SK-N-SH (cell line): ENCODE results near the gene MCAM. TPM values are rescaled to one million over a fixed set of nuclear protein-coding genes. Genes with fewer than 3 reads are reported as not detected.

Source experiments
- CTCF ChIA-PET: fragments of 300-600, 350-600 bp; formaldehyde crosslinking; extraction: SDS; loops from one replicate; lab custom pipeline; 2021; lab: Yijun Ruan, JAX
- POLR2A ChIA-PET: fragments of 350-600 bp; sonication (Branson Sonifier 250); formaldehyde crosslinking; extraction: SDS; loops from one replicate; lab custom pipeline; 2020; ENCODE audit warnings: antibody characterized with exemption, inconsistent platforms; lab: Yijun Ruan, JAX
- DNase-seq: peaks from one replicate; pipeline ENCODE4 v3.0.0; 2012
- H2AFZ ChIP-seq: fragments of 200-600 bp; sonication (generic); 2 replicates; pipeline ENCODE4 v1.8.1; 2016; ENCODE audit warnings: antibody characterized with exemption, mild to moderate bottlenecking, low read depth
- H3F3A ChIP-seq: fragments of 200-600 bp; sonication (generic); replicated peaks from 2 replicates; pipeline ENCODE3; 2016; ENCODE audit warnings: antibody characterized with exemption, mild to moderate bottlenecking; ENCODE audit not compliant: insufficient read depth
- H3K27ac ChIP-seq, 2 experiments: fragments of 200-500 bp in 1 of 2; fragments of 200-600 bp in 1 of 2; sonication (Bioruptor generic) in 1 of 2; sonication (generic), shearing (Covaris generic) in 1 of 2; 2 replicates each; pipeline versions ENCODE4 v1.5.1 to v1.6.1; 2014 to 2016; ENCODE audit warnings: low read depth in 2 of 2, inconsistent platforms in 1 of 2, low read length in 1 of 2, mild to moderate bottlenecking in 1 of 2, mixed read lengths in 1 of 2
- H3K27me3 ChIP-seq: fragments of 200-600 bp; sonication (generic), shearing (Covaris generic); 2 replicates; pipeline ENCODE4 v1.6.1; 2016; ENCODE audit warnings: mixed run types; ENCODE audit not compliant: insufficient read depth
- H3K36me3 ChIP-seq, 2 experiments: fragments of 200-500 bp in 1 of 2; fragments of 200-600 bp in 1 of 2; sonication (Bioruptor generic) in 1 of 2; sonication (generic) in 1 of 2; replicated peaks in 1 of 2; 2 replicates each; pipeline versions ENCODE3 to v1.5.1; 2014 to 2016; ENCODE audit warnings: low read length in 1 of 2, mild to moderate bottlenecking in 1 of 2; ENCODE audit not compliant: insufficient read depth in 2 of 2, control insufficient read depth in 1 of 2
- H3K4me1 ChIP-seq, 2 experiments: fragments of 200-500 bp in 1 of 2; fragments of 200-600 bp in 1 of 2; sonication (Bioruptor generic) in 1 of 2; sonication (generic), shearing (Covaris generic) in 1 of 2; 2 replicates each; pipeline versions ENCODE4 v1.5.1 to v1.6.1; 2014 to 2016; ENCODE audit warnings: low read depth in 1 of 2, low read length in 1 of 2, mixed run types in 1 of 2; ENCODE audit not compliant: insufficient read depth in 2 of 2, control insufficient read depth in 1 of 2
- H3K4me2 ChIP-seq: fragments of 200-600 bp; sonication (generic), shearing (Covaris generic); 2 replicates; pipeline ENCODE4 v1.6.1; 2017; ENCODE audit warnings: mixed run types
- H3K4me3 ChIP-seq, 2 experiments: fragments of 200-500 bp in 1 of 2; fragments of 200-600 bp in 1 of 2; sonication (Bioruptor generic) in 1 of 2; sonication (generic), shearing (Covaris generic) in 1 of 2; 2 replicates each; pipeline versions ENCODE4 v1.5.1 to v1.8.1; 2014 to 2016; ENCODE audit warnings: low read depth in 2 of 2, inconsistent platforms in 1 of 2, low read length in 1 of 2, mild to moderate bottlenecking in 1 of 2, mixed read lengths in 1 of 2, moderate library complexity in 1 of 2
- H3K79me2 ChIP-seq: fragments of 200-600 bp; sonication (generic); 2 replicates; pipeline ENCODE4 v1.8.1; 2017; ENCODE audit warnings: mild to moderate bottlenecking; ENCODE audit not compliant: insufficient read depth
- H3K9ac ChIP-seq: fragments of 200-600 bp; sonication (generic); 2 replicates; pipeline ENCODE4 v1.6.1; 2017; ENCODE audit warnings: mixed run types
- H3K9me2 ChIP-seq: fragments of 200-600 bp; sonication (generic); 2 replicates; pipeline ENCODE4 v1.6.1; 2017; ENCODE audit warnings: mixed run types
- H3K9me3 ChIP-seq: fragments of 200-600 bp; sonication (generic); 2 replicates; pipeline ENCODE4 v1.6.1; 2017; ENCODE audit warnings: mixed run types, mild to moderate bottlenecking, moderate library complexity
- H4K20me1 ChIP-seq: fragments of 200-600 bp; sonication (generic); 2 replicates; pipeline ENCODE4 v1.6.1; 2017; ENCODE audit warnings: mild to moderate bottlenecking, mixed run types; ENCODE audit not compliant: insufficient read depth
- EP300 ChIP-seq, 2 experiments: IDR thresholded peaks; 2 replicates each; pipeline versions ENCODE4 v1.4.0 to v1.6.1; 2012; ENCODE audit warnings: borderline replicate concordance in 1 of 2, low read depth in 1 of 2, low read length in 1 of 2
- IRF3 ChIP-seq: fragments of 150-350 bp; IDR thresholded peaks from 2 replicates; pipeline ENCODE4 v1.6.1; 2016; ENCODE audit warnings: mild to moderate bottlenecking, low read depth, low read length
- MEF2A ChIP-seq: IDR thresholded peaks from 2 replicates; pipeline ENCODE4 v1.4.0; 2012; ENCODE audit warnings: low read depth, borderline replicate concordance
- POLR2AphosphoS5 ChIP-seq: IDR thresholded peaks from 2 replicates; pipeline ENCODE4 v1.6.1; 2012; ENCODE audit warnings: low read depth, low read length
- TEAD4 ChIP-seq: IDR thresholded peaks from 2 replicates; pipeline ENCODE4 v1.4.0; 2012; ENCODE audit warnings: mild to moderate bottlenecking, borderline replicate concordance; ENCODE audit not compliant: insufficient read depth
- USF2 ChIP-seq: fragments of 150-350 bp; IDR thresholded peaks from 2 replicates; pipeline ENCODE4 v1.6.1; 2017; ENCODE audit warnings: antibody characterized with exemption, low read length, low read depth, borderline replicate concordance
- ZBTB33 ChIP-seq: IDR thresholded peaks from 2 replicates; pipeline ENCODE4 v1.4.0; 2012; ENCODE audit warnings: low read depth, borderline replicate concordance
- WGBS: methylation state at CpG from one replicate; pipeline ENCODE4 v1.1.6; 2017; ENCODE audit warnings: low lambda C conversion rate; 5-methylcytosine and 5-hydroxymethylcytosine counted together
- polyA plus RNA-seq, 3 experiments: library from polyadenylated mRNA; depleted of rRNA; stranded (reverse); fragments of >200 nt; gene quantifications; 2 replicates each; pipeline ENCODE4 v1.2.3, GENCODE V29; 2012
- TF ChIP-seq, protein P1 (sequence below): fragments of 200-600 bp; sonication (generic); IDR thresholded peaks from 2 replicates; pipeline ENCODE4 v1.6.1; 2017; ENCODE audit warnings: antibody characterized with exemption, mild to moderate bottlenecking, moderate library complexity
- TF ChIP-seq, protein P2 (sequence below): IDR thresholded peaks from 2 replicates; pipeline ENCODE4 v1.4.0; 2012; ENCODE audit warnings: low read depth, borderline replicate concordance
- TF ChIP-seq, protein P3 (sequence below): IDR thresholded peaks from 2 replicates; pipeline ENCODE4 v1.6.1; 2012; ENCODE audit warnings: mild to moderate bottlenecking, low read depth, low read length, moderate library complexity

Gene MCAM
- polyA plus RNA-seq, 1 of the 3 experiments (the other 2 are of a cell fraction), result 22.8 TPM

DNA sequence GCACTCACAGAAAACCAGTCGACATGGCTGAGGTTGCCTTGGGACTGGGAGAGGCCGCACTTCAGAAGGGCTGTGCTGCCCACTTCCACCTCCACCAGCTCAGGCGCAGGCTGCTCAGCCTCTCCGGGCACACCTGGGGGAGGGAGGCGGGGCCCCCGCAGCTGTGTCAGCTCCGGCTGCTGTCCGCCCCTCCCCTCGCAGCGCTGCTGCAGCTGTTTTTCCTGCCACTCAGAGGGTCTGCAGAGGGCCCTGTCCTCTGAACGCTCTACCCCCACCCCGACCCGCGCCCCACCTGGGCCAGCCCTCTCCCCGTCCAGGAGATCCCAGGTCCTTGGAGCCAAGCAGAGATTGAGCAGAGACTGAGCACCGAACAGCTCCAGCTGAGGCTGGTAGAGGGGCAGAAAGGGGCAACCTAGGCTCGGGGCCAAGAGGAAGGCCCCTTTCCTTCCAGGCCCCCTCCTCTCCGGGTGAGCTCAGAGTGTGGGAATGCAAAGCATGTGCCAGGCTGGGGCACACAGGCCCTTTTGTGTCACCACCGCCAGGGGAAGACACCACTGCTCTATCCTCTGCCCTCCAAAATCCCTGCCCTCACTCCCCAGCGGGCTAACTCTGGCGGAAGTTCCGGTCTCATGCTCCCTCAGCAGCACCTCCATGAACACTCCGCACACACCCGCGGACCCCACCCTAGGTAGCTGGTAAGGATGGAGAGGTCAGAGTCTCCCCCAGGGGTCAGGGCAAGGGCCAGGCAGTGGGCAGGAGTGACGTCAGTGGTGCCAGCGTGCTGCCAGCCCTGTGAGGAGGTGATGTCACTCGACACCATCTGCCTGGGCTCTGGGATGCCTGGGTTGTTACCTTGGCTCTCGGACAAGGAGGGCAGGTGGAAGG, 1.6 kb downstream of the MCAM start (continued):
- no peak for TF ChIP-seq USF2
- TF ChIP-seq MEF2A, result no peak
- TF ChIP-seq TEAD4, result 0 out of 2 replicates have a peak, but pooled peaks have one; percentile 20
- no peak for TF ChIP-seq ZBTB33

DNA sequence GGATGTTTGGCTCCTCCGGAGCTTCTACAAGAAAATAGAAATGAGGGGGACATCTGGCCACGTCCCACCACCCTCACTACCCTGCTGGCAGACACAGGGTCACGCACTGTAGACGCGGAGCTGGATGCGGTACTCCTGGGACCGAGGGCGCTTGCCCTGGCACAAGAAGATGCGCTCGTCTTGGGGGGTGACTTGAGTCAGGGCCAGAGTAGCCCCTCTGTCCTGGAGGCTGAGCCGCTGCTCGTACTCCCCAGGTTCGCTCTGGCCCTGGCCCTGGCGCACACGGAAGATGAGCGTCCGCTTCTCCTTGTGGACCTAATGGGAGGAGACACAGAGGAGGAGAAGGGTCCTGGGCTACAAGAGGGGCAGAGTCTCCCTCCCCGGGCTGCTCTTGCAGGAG, 2.2 kb downstream of the MCAM start:
- ChIA-PET POLR2A (interaction anchor here (1.6 kb wide), 1 partner anchor 23 kb away, joined by 4 read pairs; no protein-coding TSS in a partner anchor), CTCF (interaction anchor here (0.7 to 4.8 kb wide), 5 partner anchors 9 to 215 kb away, joined by 3 to 22 read pairs (median 12); no protein-coding TSS in a partner anchor)
- DNase-seq, result peak; percentile 20
- Histone ChIP-seq H3K36me3 (no peaks in the 10 kb centered on the region), H3K4me1 (peaks cover 12 to 31% of the 10 kb centered on the region in 2 experiments; a peak in 2 of 4 replicates), H3K9ac (no peak overlapping the region), H3K4me3 (no peak overlapping the region), H3K27me3 (no peaks in the 10 kb centered on the region), H3K9me2 (no peaks in the 10 kb centered on the region), H3K79me2 (no peaks in the 10 kb centered on the region), H3K4me2 (no peak overlapping the region), H4K20me1 (no peaks in the 10 kb centered on the region), H3K27ac (no peak overlapping the region), H2AFZ (no peak overlapping the region), H3K9me3 (no peaks in the 10 kb centered on the region), H3F3A (peaks cover 8% of the 10 kb centered on the region)
- TF ChIP-seq, protein P1, sequence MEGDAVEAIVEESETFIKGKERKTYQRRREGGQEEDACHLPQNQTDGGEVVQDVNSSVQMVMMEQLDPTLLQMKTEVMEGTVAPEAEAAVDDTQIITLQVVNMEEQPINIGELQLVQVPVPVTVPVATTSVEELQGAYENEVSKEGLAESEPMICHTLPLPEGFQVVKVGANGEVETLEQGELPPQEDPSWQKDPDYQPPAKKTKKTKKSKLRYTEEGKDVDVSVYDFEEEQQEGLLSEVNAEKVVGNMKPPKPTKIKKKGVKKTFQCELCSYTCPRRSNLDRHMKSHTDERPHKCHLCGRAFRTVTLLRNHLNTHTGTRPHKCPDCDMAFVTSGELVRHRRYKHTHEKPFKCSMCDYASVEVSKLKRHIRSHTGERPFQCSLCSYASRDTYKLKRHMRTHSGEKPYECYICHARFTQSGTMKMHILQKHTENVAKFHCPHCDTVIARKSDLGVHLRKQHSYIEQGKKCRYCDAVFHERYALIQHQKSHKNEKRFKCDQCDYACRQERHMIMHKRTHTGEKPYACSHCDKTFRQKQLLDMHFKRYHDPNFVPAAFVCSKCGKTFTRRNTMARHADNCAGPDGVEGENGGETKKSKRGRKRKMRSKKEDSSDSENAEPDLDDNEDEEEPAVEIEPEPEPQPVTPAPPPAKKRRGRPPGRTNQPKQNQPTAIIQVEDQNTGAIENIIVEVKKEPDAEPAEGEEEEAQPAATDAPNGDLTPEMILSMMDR, result no peak
- TF ChIP-seq EP300 (IDR thresholded peaks at IDR 0.05; ENCODE audit: borderline replicate concordance in 1 of 2, low read depth in 1 of 2, low read length in 1 of 2) (no peak), IRF3 (no peak), POLR2AphosphoS5 (no peak)
- TF ChIP-seq, protein P2, sequence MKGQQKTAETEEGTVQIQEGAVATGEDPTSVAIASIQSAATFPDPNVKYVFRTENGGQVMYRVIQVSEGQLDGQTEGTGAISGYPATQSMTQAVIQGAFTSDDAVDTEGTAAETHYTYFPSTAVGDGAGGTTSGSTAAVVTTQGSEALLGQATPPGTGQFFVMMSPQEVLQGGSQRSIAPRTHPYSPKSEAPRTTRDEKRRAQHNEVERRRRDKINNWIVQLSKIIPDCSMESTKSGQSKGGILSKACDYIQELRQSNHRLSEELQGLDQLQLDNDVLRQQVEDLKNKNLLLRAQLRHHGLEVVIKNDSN, result no peak
- TF ChIP-seq, protein P3, sequence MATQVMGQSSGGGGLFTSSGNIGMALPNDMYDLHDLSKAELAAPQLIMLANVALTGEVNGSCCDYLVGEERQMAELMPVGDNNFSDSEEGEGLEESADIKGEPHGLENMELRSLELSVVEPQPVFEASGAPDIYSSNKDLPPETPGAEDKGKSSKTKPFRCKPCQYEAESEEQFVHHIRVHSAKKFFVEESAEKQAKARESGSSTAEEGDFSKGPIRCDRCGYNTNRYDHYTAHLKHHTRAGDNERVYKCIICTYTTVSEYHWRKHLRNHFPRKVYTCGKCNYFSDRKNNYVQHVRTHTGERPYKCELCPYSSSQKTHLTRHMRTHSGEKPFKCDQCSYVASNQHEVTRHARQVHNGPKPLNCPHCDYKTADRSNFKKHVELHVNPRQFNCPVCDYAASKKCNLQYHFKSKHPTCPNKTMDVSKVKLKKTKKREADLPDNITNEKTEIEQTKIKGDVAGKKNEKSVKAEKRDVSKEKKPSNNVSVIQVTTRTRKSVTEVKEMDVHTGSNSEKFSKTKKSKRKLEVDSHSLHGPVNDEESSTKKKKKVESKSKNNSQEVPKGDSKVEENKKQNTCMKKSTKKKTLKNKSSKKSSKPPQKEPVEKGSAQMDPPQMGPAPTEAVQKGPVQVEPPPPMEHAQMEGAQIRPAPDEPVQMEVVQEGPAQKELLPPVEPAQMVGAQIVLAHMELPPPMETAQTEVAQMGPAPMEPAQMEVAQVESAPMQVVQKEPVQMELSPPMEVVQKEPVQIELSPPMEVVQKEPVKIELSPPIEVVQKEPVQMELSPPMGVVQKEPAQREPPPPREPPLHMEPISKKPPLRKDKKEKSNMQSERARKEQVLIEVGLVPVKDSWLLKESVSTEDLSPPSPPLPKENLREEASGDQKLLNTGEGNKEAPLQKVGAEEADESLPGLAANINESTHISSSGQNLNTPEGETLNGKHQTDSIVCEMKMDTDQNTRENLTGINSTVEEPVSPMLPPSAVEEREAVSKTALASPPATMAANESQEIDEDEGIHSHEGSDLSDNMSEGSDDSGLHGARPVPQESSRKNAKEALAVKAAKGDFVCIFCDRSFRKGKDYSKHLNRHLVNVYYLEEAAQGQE, result no peak
- WGBS, result 98% methylated on average over 8 of the region's 18 CpGs
